VCaP (cell line): ENCODE data around the gene AQP7.
A peak's percentile ranks its signal among the peaks of the same experiment; 100 is the strongest.

ENCODE experiments used
- H3K27ac ChIP-seq: fragments of 450-650 bp; 2 replicates; pipeline ENCODE4 v1.5.1; 2017
- CTCF ChIP-seq: fragments of 450-650 bp; conservative IDR thresholded peaks from 2 replicates; pipeline ENCODE4 v1.5.1; 2017; ENCODE audit warnings: mild to moderate bottlenecking, moderate library complexity

AQP7 gene

GRCh38 chr9:33402371-33402770 is at the start of gene AQP7:
AQP7 (minus strand) TSS chr9:33402568; CDS start chr9:33401262, 1,306 bp downstream.
- H3K27ac ChIP-seq = peak within 1 kb of the TSS; percentile 44; the same call in 1 of the 2 replicates

GRCh38 chr9:33450621-33451146 is 48.3 kb upstream of the AQP7 start:
- TF ChIP-seq CTCF = no peak
- no peak overlapping the region for H3K27ac ChIP-seq

DNA sequence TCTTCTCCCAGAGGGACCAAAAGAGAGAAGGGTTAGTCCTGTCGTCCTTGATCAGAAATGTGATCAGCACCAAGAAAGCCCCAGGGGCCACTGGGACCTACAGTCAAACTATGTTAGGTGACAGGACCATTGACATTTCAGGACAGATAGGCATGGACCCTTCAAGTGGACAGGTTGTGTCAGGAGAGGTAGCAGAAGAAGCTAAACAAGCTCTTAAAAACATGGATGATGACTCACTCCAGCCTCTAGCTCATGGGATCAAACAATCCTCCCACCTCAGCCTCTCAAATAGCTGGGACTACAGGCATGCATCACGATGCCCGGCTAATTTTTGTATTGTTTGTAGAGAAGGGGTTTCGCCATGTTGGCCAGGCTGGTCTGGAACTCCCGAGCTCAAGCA is 47.3 kb upstream of the AQP7 start:
- no peak for TF ChIP-seq CTCF

GRCh38 chr9:33447799-33448553 is 45.6 kb upstream of the AQP7 start:
- TF ChIP-seq CTCF = no peak
- peak overlapping the region; percentile 95 for H3K27ac ChIP-seq

More for the DNA sequence above, 47.3 kb upstream of the AQP7 start:
- no peak overlapping the region for H3K27ac ChIP-seq

DNA sequence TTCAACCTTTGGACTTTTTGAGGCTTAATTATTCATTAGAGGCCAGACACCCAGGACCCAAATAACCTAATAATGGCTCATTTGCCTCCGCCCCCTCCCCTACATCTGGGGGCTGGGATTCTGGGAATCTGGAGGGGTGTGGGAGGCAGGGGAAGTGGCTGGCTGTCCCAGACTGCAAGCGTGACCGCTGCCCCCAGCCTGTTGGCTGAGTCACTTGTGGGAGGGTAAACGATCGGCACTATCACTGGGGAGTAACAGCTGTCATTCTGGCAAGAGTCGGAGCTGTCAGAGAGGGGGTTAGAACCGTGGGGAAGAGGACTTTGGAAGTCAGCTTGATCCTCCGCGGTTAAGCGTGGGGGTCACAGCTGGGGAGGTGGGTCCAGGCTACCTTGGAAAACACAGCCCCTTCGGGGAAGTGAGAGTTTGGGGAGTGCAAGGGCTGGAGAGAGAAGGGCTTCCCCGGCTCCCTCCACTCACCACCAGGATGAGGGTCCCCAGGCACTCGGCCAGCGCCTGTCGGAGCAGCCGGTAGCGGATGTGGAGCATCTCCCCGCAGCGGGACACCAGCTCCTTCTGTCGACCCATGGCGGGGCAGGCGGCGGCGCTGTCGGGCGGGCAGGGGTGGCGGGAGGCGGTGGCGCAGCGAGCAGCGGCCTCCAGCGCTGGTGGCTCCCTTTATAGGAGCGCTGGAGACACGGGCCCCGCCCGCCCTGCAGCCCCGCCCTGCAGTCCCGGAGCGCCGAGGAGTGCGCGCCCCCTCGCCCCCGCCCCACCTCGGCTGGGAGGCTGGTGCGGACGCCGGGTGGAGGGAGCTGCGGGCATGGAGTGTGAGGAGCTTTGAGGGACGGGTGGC is 44.8 kb upstream of the AQP7 start, which contains the start of gene AQP3:
TSS of gene AQP3 (minus strand) at position 648 of the 853 bp plus-strand sequence. CDS start at position 585, 63 bp downstream.
- peak within 1 kb of the TSS; percentile 95 for H3K27ac ChIP-seq
- peak; percentile 58 for TF ChIP-seq CTCF

DNA sequence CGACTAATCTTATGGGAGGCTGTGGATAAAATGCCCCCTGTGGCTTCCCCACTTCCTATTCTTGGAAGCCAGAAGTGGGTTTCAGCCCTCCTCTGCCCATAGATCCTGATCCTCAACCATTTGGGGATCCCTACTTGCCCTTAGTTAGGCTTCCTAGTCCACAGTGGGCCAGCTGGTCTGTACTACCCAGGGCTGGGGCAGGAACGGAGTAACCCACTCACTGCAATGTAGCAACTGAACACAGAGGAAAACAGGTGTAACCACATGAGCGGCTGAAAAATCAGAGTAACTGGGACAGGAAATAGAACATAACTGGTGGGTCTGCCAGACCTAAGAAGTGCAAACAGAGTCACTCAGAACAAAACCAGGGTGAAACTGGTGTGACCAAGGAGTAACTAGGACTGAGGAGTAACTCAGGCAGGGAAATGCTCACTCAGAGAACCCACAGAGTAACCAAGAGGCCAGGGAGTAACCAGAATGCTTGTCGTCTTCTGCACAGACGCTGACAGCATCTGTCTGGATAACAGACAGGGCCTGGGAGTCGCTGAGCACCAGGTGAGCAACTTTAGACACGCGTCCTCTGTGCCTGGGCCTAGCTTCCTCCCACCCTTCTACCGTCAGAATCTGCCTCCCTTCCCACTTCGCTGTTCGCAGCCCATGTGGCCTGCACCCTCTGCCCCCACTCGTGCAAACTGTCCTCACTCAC is 44.0 kb upstream of the AQP7 start:
- H3K27ac ChIP-seq = peak overlapping the region; percentile 95
- no peak for TF ChIP-seq CTCF

- no peak for TF ChIP-seq CTCF
- H3K27ac ChIP-seq = peak overlapping the region; percentile 95
These were observed 43.2 kb upstream of the AQP7 start for GRCh38 chr9:33445389-33446239.
